ENCODE results near the gene PDIA5. TPM values are rescaled to one million over a fixed set of nuclear protein-coding genes. Genes with fewer than 3 reads are reported as not detected.

The PDIA5 gene
- total RNA-seq, 2 donors from 2014 or later, result 36.5 to 40.1 TPM

GRCh38 chr3:123088387-123088786 is 21.6 kb downstream of the PDIA5 start:
- H3K4me1 ChIP-seq, result no peaks in the 10 kb centered on the region
- no peak for DNase-seq
- no peak for TF ChIP-seq CTCF (IDR thresholded peaks at IDR 0.05)
- H3K4me3 ChIP-seq, result no peak overlapping the region
- H3K9me3 ChIP-seq, result no peaks in the 10 kb centered on the region
- H3K27me3 ChIP-seq, result no peaks in the 10 kb centered on the region
- no peak overlapping the region for H3K9ac ChIP-seq (ENCODE audit: low read depth in 2 of 2, low read length in 2 of 2)
- H3K36me3 ChIP-seq, result no peaks in the 10 kb centered on the region
- intact Hi-C loops (cut with DNase I), result no loop called here
- no peak overlapping the region for H3K27ac ChIP-seq

DNA sequence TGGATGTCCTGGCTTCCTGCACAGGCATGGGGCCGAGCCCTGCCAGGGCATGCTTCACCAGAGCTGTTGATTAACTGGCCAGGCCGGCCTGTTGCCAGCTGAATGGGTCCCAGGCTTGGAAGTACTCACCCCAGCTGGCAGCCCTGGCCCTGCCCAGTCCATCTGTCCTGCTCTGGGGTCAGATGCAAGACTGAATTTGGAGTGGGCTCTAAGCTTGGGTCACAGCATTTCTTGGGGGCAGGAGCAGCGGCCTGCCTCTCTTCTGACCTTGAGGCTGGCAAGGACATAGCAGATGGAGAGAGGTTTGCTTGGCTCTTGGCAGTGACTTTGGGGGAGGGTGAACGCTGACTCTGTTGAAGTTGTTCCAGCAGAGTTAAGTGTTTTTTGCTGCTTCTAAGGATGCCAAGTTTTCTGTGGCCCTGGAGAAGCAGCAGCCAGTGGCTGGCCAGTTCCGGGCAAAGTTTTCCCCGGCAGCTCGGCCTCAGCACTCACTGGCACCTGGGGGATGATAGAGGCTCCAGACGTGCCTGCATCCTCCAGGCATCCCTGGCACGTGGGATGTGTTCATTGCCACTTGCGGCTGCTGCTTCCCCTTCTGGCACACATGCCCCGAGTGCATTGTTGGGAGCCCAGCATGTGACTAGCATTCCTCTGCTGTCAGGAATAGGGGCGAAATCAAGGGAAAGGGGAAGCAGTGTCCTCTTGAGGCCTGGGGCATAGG is 22.9 kb downstream of the PDIA5 start:
- no peak overlapping the region for H3K4me3 ChIP-seq
- H3K27ac ChIP-seq, result no peak overlapping the region
- H3K36me3 ChIP-seq, result no peaks in the 10 kb centered on the region
- no peak for TF ChIP-seq CTCF (IDR thresholded peaks at IDR 0.05)
- no peaks in the 10 kb centered on the region for H3K27me3 ChIP-seq
- H3K9me3 ChIP-seq, result no peaks in the 10 kb centered on the region
- H3K4me1 ChIP-seq, result no peaks in the 10 kb centered on the region
- intact Hi-C loops (cut with DNase I), result no loop called here
- no peak overlapping the region for H3K9ac ChIP-seq (ENCODE audit: low read depth in 2 of 2, low read length in 2 of 2)
- DNase-seq, result no peak

- H3K9me3 ChIP-seq, result no peaks in the 10 kb centered on the region
Measured at GRCh38 chr3:123090728-123091531, 24.1 kb downstream of the PDIA5 start.

GRCh38 chr3:123092243-123092642 is 25.4 kb downstream of the PDIA5 start:
- H3K36me3 ChIP-seq, result no peaks in the 10 kb centered on the region
- no peaks in the 10 kb centered on the region for H3K4me1 ChIP-seq
- no peak overlapping the region for H3K9ac ChIP-seq (ENCODE audit: low read depth in 2 of 2, low read length in 2 of 2)
- intact Hi-C loops (cut with DNase I), result no loop called here
- H3K4me3 ChIP-seq, result no peak overlapping the region
- no peaks in the 10 kb centered on the region for H3K9me3 ChIP-seq
- H3K27ac ChIP-seq, result no peak overlapping the region
- no peaks in the 10 kb centered on the region for H3K27me3 ChIP-seq
- no peak for TF ChIP-seq CTCF (IDR thresholded peaks at IDR 0.05)
- no peak for DNase-seq

More at GRCh38 chr3:123090728-123091531, 24.1 kb downstream of the PDIA5 start:
- no peak for DNase-seq
- intact Hi-C loops (cut with DNase I), result no loop called here
- TF ChIP-seq CTCF (IDR thresholded peaks at IDR 0.05), result no peak
- Histone ChIP-seq H3K27ac (no peak overlapping the region), H3K27me3 (no peaks in the 10 kb centered on the region), H3K4me3 (no peak overlapping the region), H3K4me1 (no peaks in the 10 kb centered on the region), H3K36me3 (no peaks in the 10 kb centered on the region), H3K9ac (ENCODE audit: low read depth in 2 of 2, low read length in 2 of 2) (no peak overlapping the region)

GRCh38 chr3:123093696-123094095 is 26.9 kb downstream of the PDIA5 start:
- Histone ChIP-seq H3K9ac (ENCODE audit: low read depth in 2 of 2, low read length in 2 of 2) (no peak overlapping the region), H3K9me3 (no peaks in the 10 kb centered on the region), H3K4me3 (no peak overlapping the region), H3K27ac (no peak overlapping the region), H3K4me1 (no peaks in the 10 kb centered on the region), H3K27me3 (no peaks in the 10 kb centered on the region), H3K36me3 (no peaks in the 10 kb centered on the region)
- TF ChIP-seq CTCF (IDR thresholded peaks at IDR 0.05), result no peak
- intact Hi-C loops (cut with DNase I), result no loop called here
- no peak for DNase-seq

Measured in colonic mucosa (tissue), 4 donors.